Glutamatergic neuron (in vitro differentiated cells): ENCODE results near the gene NAA60. TPM values are rescaled to one million over a fixed set of nuclear protein-coding genes. Genes with fewer than 3 reads are reported as not detected.
A peak's percentile ranks its signal among the peaks of the same experiment; 100 is the strongest.

Source experiments
- DNase-seq: peaks from one replicate; pipeline ENCODE4 v3.0.0; 2022
- H3K27ac Mint-ChIP-seq: one replicate; pipeline ENCODE4 v1.8.0; 2020; ENCODE audit warnings: mild to moderate bottlenecking, mixed read lengths, inconsistent platforms; ENCODE audit not compliant: unreplicated experiment
- H3K27me3 Mint-ChIP-seq: one replicate; pipeline ENCODE4 v1.8.0; 2020; ENCODE audit warnings: mild to moderate bottlenecking, moderate library complexity, mixed read lengths, inconsistent platforms; ENCODE audit not compliant: unreplicated experiment
- H3K36me3 Mint-ChIP-seq: one replicate; pipeline ENCODE4 v1.8.0; 2020; ENCODE audit warnings: mild to moderate bottlenecking, mixed read lengths, inconsistent platforms; ENCODE audit not compliant: unreplicated experiment
- H3K4me1 Mint-ChIP-seq: one replicate; pipeline ENCODE4 v1.8.0; 2020; ENCODE audit warnings: mild to moderate bottlenecking, low read depth, mixed read lengths, inconsistent platforms; ENCODE audit not compliant: unreplicated experiment
- H3K4me3 Mint-ChIP-seq: one replicate; pipeline ENCODE4 v1.8.0; 2020; ENCODE audit warnings: mild to moderate bottlenecking, mixed read lengths, inconsistent platforms; ENCODE audit not compliant: unreplicated experiment
- H3K9me3 Mint-ChIP-seq: one replicate; pipeline ENCODE4 v1.8.0; 2020; ENCODE audit warnings: mild to moderate bottlenecking, moderate library complexity, mixed read lengths, inconsistent platforms; ENCODE audit not compliant: unreplicated experiment
- total RNA-seq: library from RNA; stranded (reverse); fragmentation: NEBNext Ultra II Directional; extraction: Animal tissue kit (Norgen Biotek cat#: 25700); gene quantifications from one replicate; pipeline ENCODE4 v1.2.1, GENCODE V29; 2021; ENCODE audit not compliant: unreplicated experiment
- TF ChIP-seq, protein P1 (sequence below): fragments of 200-600 bp; sonication (generic); IDR thresholded peaks from one replicate; pipeline ENCODE4 v1.5.0; 2021; ENCODE audit not compliant: partially characterized antibody, unreplicated experiment

NAA60 gene
- total RNA-seq, 1 donor from 2014 or later: 69.9 TPM

GRCh38 chr16:3458852-3459361 lies 15.4 kb downstream of the NAA60 start:
- no peaks in the 10 kb centered on the region for H3K36me3 Mint-ChIP-seq
- peaks cover 12% of the 10 kb centered on the region for H3K9me3 Mint-ChIP-seq
- peak overlapping the region; percentile 90 for H3K4me3 Mint-ChIP-seq
- H3K27ac Mint-ChIP-seq: peak overlapping the region; percentile 83
- peaks cover 11% of the 10 kb centered on the region for H3K27me3 Mint-ChIP-seq
- DNase-seq: no peak
- H3K4me1 Mint-ChIP-seq: peaks cover 22% of the 10 kb centered on the region
- TF ChIP-seq, protein P1, sequence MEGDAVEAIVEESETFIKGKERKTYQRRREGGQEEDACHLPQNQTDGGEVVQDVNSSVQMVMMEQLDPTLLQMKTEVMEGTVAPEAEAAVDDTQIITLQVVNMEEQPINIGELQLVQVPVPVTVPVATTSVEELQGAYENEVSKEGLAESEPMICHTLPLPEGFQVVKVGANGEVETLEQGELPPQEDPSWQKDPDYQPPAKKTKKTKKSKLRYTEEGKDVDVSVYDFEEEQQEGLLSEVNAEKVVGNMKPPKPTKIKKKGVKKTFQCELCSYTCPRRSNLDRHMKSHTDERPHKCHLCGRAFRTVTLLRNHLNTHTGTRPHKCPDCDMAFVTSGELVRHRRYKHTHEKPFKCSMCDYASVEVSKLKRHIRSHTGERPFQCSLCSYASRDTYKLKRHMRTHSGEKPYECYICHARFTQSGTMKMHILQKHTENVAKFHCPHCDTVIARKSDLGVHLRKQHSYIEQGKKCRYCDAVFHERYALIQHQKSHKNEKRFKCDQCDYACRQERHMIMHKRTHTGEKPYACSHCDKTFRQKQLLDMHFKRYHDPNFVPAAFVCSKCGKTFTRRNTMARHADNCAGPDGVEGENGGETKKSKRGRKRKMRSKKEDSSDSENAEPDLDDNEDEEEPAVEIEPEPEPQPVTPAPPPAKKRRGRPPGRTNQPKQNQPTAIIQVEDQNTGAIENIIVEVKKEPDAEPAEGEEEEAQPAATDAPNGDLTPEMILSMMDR: no peak

DNA sequence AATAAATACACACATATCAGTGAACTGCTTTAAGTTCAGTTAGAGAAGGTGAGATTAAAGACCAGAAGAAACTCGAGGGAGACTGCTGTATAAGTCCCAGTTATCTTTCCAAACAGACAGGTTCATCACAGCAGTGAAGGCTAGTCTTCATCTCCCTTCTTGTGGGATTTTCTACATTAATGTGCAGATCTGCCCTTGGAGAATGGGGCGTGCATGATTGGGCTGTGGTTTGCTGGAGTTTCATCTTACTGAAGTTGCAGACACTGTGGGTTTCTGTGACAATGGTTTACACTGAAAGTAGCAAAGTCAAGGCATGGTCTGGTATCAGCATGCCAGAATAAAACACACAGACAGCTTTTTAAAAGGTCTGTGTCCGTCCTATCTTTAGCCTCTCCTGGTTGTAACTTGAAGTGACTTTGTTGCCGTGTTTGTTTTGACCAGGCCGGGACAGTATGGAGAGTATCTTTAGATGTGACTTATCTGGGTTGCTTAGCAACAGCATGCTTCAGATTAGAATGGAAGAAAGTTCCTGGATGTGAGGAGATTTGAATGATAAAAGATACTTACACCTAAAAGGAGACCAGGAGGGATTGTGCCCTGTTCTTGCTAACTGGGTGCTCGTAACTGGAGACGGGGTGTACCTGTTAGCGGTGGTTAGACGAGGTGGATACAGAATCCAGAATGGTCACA lies 16.1 kb downstream of the NAA60 start:
- no peak for DNase-seq
- H3K27ac Mint-ChIP-seq: peak overlapping the region; percentile 35
- H3K9me3 Mint-ChIP-seq: peaks cover 12% of the 10 kb centered on the region
- peak overlapping the region; percentile 90 for H3K4me3 Mint-ChIP-seq
- H3K4me1 Mint-ChIP-seq: peaks cover 28% of the 10 kb centered on the region
- TF ChIP-seq, protein P1: no peak
- no peaks in the 10 kb centered on the region for H3K36me3 Mint-ChIP-seq
- H3K27me3 Mint-ChIP-seq: peaks cover 11% of the 10 kb centered on the region

DNA sequence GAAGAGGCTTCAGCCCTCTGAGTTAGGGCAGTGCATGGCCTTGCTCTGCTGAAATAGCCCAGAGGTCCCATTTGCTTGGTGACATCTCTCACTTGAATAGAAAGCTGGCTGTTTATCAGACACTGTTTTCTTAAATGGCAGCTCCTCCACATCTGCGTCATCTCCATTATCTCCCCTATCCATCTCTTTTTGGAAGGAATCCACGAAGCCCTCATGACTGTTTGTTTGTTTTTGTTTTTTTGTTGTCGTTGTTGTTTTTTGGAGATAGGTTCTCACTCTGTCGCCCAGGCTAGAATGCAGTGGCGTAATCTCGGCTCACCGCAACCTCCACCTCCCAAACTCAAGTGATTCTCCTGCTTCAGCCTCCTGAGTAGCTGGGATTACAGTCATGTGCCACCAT lies 16.6 kb downstream of the NAA60 start:
- DNase-seq: no peak
- peak overlapping the region; percentile 90 for H3K4me3 Mint-ChIP-seq
- no peak overlapping the region for H3K27ac Mint-ChIP-seq
- TF ChIP-seq, protein P1: no peak
- H3K36me3 Mint-ChIP-seq: no peaks in the 10 kb centered on the region
- peaks cover 12% of the 10 kb centered on the region for H3K9me3 Mint-ChIP-seq
- H3K4me1 Mint-ChIP-seq: peaks cover 30% of the 10 kb centered on the region
- peaks cover 11% of the 10 kb centered on the region for H3K27me3 Mint-ChIP-seq

DNA sequence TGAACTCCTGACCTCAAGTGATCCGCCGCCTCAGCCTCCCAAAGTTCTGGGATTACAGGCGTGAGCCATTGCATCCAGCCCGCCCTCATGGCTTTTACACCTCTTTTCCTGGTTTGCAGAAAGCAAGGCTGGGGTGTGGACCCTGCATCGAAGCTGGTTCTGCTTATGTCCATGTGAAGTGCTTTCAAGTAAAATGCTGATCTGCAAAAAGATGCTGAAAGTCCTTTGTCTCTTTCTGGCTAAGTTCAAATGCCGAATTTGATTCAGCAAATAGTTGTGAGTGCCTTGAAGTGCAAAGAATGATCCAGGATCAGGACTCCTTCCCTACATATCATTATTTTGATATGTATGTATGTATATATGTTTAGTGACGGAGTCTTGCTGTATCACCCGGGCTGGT lies 17.1 kb downstream of the NAA60 start:
- H3K4me3 Mint-ChIP-seq: peak overlapping the region; percentile 90
- peaks cover 11% of the 10 kb centered on the region for H3K27me3 Mint-ChIP-seq
- H3K27ac Mint-ChIP-seq: no peak overlapping the region
- H3K4me1 Mint-ChIP-seq: peaks cover 30% of the 10 kb centered on the region
- no peaks in the 10 kb centered on the region for H3K36me3 Mint-ChIP-seq
- no peak for DNase-seq
- TF ChIP-seq, protein P1: no peak
- H3K9me3 Mint-ChIP-seq: peaks cover 12% of the 10 kb centered on the region

DNA sequence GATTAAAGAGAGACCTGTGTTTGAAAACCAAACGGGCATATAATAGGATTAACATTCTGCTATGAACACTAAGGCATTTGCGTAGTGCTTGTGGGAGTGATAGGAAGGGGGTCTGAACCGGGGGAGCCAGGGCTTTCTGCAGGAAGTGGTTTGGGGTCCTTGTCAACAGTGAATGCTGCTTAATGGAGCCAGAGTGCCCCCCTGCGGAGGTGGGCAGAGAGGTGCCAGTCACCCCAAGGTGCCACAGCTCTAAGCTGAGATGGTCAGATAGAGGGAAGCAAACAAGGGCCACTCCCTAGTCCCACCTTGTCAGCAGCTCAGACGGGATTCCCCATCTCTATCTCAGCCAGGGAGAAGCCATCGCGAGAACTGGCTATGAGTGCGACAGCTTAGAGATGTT lies 17.7 kb downstream of the NAA60 start:
- Mint-ChIP-seq H3K36me3 (no peaks in the 10 kb centered on the region), H3K4me3 (peak overlapping the region; percentile 90), H3K4me1 (peaks cover 32% of the 10 kb centered on the region), H3K27me3 (peaks cover 11% of the 10 kb centered on the region), H3K9me3 (peaks cover 12% of the 10 kb centered on the region), H3K27ac (no peak overlapping the region)
- TF ChIP-seq, protein P1: no peak
- DNase-seq: no peak
